Epithelial cell of prostate (primary cell): ENCODE results near the gene SLC38A3.

ENCODE experiments used
- DNase-seq: peaks from one replicate; pipeline ENCODE4 v3.0.0-alpha.2; 2011; ENCODE audit warnings: low read depth, low spot score
- H3K27ac ChIP-seq: fragments of 450-650 bp; 2 replicates; pipeline ENCODE4 v1.5.1; 2017; ENCODE audit warnings: mild to moderate bottlenecking

The SLC38A3 gene

GRCh38 chr3:50168388-50168787, 36.7 kb upstream of the SLC38A3 start:
- peak overlapping the region; percentile 94 for H3K27ac ChIP-seq
- no peak for DNase-seq

- no peak for DNase-seq
- H3K27ac ChIP-seq: peak overlapping the region; percentile 94
These were observed 36.3 kb upstream of the SLC38A3 start for GRCh38 chr3:50168791-50169190.

- H3K27ac ChIP-seq: peak overlapping the region; percentile 94
- DNase-seq: no peak
These were observed 35.7 kb upstream of the SLC38A3 start for GRCh38 chr3:50169232-50169832.

GRCh38 chr3:50169858-50170257, 35.2 kb upstream of the SLC38A3 start:
- H3K27ac ChIP-seq: peak overlapping the region; percentile 94
- DNase-seq: no peak

GRCh38 chr3:50170689-50171088, 34.4 kb upstream of the SLC38A3 start:
- no peak for DNase-seq
- H3K27ac ChIP-seq: peak overlapping the region; percentile 94

GRCh38 chr3:50171540-50172301, 33.4 kb upstream of the SLC38A3 start:
- DNase-seq: no peak
- peak overlapping the region; percentile 94 for H3K27ac ChIP-seq

GRCh38 chr3:50172626-50173220, 32.3 kb upstream of the SLC38A3 start:
- H3K27ac ChIP-seq: peak overlapping the region; percentile 94

GRCh38 chr3:50173685-50174516, 31.2 kb upstream of the SLC38A3 start:
- no peak for DNase-seq
- peak overlapping the region; percentile 94 for H3K27ac ChIP-seq

More at GRCh38 chr3:50172626-50173220, 32.3 kb upstream of the SLC38A3 start:
- DNase-seq: no peak

GRCh38 chr3:50174517-50174895, 30.6 kb upstream of the SLC38A3 start:
- no peak overlapping the region for H3K27ac ChIP-seq
- DNase-seq: no peak

- H3K27ac ChIP-seq: no peak overlapping the region
- DNase-seq: no peak
These were observed 30.0 kb upstream of the SLC38A3 start for GRCh38 chr3:50174947-50175524.

- no peak for DNase-seq
- no peak overlapping the region for H3K27ac ChIP-seq
These were observed 27.7 kb upstream of the SLC38A3 start for GRCh38 chr3:50177346-50177745.

GRCh38 chr3:50179710-50180109, 25.4 kb upstream of the SLC38A3 start:
- H3K27ac ChIP-seq: no peak overlapping the region
- no peak for DNase-seq

- DNase-seq: no peak
- no peak overlapping the region for H3K27ac ChIP-seq
These were observed 23.1 kb upstream of the SLC38A3 start for GRCh38 chr3:50181985-50182384.

- H3K27ac ChIP-seq: no peak overlapping the region
- DNase-seq: no peak
These were observed 22.5 kb upstream of the SLC38A3 start for GRCh38 chr3:50182533-50183099.

- no peak for DNase-seq
- no peak overlapping the region for H3K27ac ChIP-seq
These were observed 21.3 kb upstream of the SLC38A3 start for GRCh38 chr3:50183755-50184154.

GRCh38 chr3:50184242-50184978, 20.7 kb upstream of the SLC38A3 start:
- DNase-seq: no peak
- H3K27ac ChIP-seq: no peak overlapping the region

- DNase-seq: no peak
- H3K27ac ChIP-seq: no peak overlapping the region
These were observed 19.8 kb upstream of the SLC38A3 start for GRCh38 chr3:50185230-50185629.

- DNase-seq: no peak
- no peak overlapping the region for H3K27ac ChIP-seq
These were observed 19.0 kb upstream of the SLC38A3 start for GRCh38 chr3:50186096-50186495.

GRCh38 chr3:50187750-50188149, 17.3 kb upstream of the SLC38A3 start:
- no peak for DNase-seq
- no peak overlapping the region for H3K27ac ChIP-seq
